Measurements from ENCODE around the gene SARS2. TPM values are rescaled to one million over a fixed set of nuclear protein-coding genes. Genes with fewer than 3 reads are reported as not detected.

Gene SARS2
- total and polyA plus RNA-seq, 4 donors: 15.9 to 19.2 (median 17.1) TPM

DNA sequence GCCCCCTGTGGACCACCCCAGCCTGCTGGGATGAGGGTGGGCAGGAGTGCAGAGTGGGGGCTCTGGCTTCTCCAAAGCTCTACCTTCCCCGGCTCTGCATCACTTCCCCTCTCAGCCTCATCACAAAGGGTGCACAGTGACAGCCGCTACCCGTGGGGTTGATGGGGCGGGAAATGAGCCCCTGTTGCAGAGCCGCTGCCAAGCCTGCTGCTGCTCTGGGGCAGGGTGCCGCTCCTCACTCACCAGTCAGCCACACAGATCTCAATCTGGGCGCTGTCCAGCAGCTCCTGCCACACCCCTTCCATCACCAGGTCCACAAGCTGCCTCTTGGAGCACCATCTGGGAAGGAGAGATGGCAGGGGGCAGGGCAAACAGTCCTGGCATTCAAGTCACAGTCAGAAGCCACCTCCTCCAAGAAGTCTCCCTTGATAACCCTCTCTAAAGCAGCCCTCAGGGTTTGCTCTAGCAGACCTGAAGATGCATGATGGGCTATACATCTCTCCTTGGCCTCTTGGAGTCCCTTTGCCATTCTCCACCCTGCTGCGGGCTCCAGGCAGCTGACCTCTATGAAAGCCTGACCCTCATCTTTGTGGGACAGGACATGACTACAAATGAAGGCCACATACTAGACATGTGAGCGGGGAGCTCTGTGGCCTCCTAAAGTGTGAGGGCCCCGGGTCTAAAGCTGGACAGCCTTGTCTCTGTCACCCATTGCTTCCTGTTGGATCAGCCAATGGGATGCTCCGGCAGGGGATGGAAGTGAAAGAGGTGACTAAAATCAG lies 15.9 kb upstream of the SARS2 start:
- WGBS: 86% methylated on average over 11 of the region's 11 CpGs
- peaks cover 0 to 4% (median 0%) of the 10 kb centered on the region in 4 donors for H3K4me1 ChIP-seq (ENCODE audit: control insufficient read depth in 4 of 4, insufficient read depth in 4 of 4, low read length in 3 of 4)
- H3K9me3 ChIP-seq (ENCODE audit: control insufficient read depth in 4 of 4, low read length in 3 of 4): no peaks in the 10 kb centered on the region
- no peak for TF ChIP-seq SP1 (IDR thresholded peaks at IDR 0.05)
- no peak overlapping the region for H3K4me3 ChIP-seq (ENCODE audit: low read depth in 1 of 3, low read length in 3 of 3)
- H3K27ac ChIP-seq (ENCODE audit: low read depth in 1 of 2, low read length in 2 of 2): no peak overlapping the region
- peaks cover 0 to 24% (median 18%) of the 10 kb centered on the region in 4 donors for H3K36me3 ChIP-seq (ENCODE audit: control insufficient read depth in 4 of 4, insufficient read depth in 3 of 4, low read depth in 1 of 4, low read length in 3 of 4)
- H3K9ac ChIP-seq (ENCODE audit: low read depth in 1 of 2, low read length in 2 of 2): no peak overlapping the region
- DNase-seq (ENCODE audit: low spot score): no peak
- no peaks in the 10 kb centered on the region for H3K27me3 ChIP-seq (ENCODE audit: control insufficient read depth in 4 of 4, insufficient read depth in 4 of 4, low read length in 3 of 4)

DNA sequence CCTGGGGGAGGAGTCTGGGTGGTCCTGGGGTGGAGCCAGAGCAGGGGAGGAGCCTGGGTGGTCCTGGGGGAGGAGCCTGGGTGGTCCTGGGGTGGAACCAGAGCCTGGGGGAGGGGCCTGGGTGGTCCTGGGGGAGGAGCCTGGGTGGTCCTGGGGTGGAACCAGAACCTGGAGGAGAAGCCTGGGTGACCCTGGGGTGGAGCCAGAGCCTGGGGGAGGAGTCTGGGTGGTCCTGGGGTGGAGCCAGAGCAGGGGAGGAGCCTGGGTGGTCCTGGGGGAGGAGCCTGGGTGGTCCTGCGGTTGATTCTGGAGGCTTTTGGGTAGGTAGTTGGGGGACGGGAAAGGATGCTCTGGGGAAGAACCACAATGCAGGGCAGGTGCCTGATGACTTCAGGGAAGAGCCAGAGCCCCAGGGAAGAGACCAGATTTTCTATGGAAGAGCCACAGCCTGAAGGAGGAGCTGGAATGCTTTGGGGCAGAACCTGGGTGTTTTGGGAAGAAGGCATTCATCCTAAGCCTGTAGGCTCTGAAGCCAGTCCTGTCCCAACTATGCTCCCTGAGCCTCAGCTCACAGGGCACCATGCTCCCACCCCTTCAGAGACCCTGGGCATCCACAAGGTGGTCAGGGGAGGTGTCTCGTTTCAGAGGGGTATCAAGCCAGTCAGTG lies 15.1 kb upstream of the SARS2 start:
- peaks cover 0 to 4% (median 0%) of the 10 kb centered on the region in 4 donors for H3K4me1 ChIP-seq (ENCODE audit: control insufficient read depth in 4 of 4, insufficient read depth in 4 of 4, low read length in 3 of 4)
- TF ChIP-seq, protein P1, sequence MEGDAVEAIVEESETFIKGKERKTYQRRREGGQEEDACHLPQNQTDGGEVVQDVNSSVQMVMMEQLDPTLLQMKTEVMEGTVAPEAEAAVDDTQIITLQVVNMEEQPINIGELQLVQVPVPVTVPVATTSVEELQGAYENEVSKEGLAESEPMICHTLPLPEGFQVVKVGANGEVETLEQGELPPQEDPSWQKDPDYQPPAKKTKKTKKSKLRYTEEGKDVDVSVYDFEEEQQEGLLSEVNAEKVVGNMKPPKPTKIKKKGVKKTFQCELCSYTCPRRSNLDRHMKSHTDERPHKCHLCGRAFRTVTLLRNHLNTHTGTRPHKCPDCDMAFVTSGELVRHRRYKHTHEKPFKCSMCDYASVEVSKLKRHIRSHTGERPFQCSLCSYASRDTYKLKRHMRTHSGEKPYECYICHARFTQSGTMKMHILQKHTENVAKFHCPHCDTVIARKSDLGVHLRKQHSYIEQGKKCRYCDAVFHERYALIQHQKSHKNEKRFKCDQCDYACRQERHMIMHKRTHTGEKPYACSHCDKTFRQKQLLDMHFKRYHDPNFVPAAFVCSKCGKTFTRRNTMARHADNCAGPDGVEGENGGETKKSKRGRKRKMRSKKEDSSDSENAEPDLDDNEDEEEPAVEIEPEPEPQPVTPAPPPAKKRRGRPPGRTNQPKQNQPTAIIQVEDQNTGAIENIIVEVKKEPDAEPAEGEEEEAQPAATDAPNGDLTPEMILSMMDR (IDR thresholded peaks at IDR 0.05; ENCODE audit: low read depth, low read length, missing input control): no peak
- no peak for TF ChIP-seq FOXA2 (IDR thresholded peaks at IDR 0.05)
- TF ChIP-seq, protein P2, sequence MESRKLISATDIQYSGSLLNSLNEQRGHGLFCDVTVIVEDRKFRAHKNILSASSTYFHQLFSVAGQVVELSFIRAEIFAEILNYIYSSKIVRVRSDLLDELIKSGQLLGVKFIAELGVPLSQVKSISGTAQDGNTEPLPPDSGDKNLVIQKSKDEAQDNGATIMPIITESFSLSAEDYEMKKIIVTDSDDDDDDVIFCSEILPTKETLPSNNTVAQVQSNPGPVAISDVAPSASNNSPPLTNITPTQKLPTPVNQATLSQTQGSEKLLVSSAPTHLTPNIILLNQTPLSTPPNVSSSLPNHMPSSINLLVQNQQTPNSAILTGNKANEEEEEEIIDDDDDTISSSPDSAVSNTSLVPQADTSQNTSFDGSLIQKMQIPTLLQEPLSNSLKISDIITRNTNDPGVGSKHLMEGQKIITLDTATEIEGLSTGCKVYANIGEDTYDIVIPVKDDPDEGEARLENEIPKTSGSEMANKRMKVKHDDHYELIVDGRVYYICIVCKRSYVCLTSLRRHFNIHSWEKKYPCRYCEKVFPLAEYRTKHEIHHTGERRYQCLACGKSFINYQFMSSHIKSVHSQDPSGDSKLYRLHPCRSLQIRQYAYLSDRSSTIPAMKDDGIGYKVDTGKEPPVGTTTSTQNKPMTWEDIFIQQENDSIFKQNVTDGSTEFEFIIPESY (IDR thresholded peaks at IDR 0.05): no peak
- no peak for TF ChIP-seq FOXA1 (IDR thresholded peaks at IDR 0.05)
- no peak for TF ChIP-seq JUND (IDR thresholded peaks at IDR 0.05)
- no peak for TF ChIP-seq RAD21 (IDR thresholded peaks at IDR 0.05)
- no peak for TF ChIP-seq EGR1 (IDR thresholded peaks at IDR 0.05; ENCODE audit: low read depth in 2 of 2)
- TF ChIP-seq TAF1 (conservative IDR thresholded peaks at IDR 0.05): no peak
- TF ChIP-seq GABPA (IDR thresholded peaks at IDR 0.05 in 1 of 2, conservative IDR thresholded peaks at IDR 0.05 in 1 of 2): no peak
- TF ChIP-seq SP1 (IDR thresholded peaks at IDR 0.05): no peak
- TF ChIP-seq, protein P3, sequence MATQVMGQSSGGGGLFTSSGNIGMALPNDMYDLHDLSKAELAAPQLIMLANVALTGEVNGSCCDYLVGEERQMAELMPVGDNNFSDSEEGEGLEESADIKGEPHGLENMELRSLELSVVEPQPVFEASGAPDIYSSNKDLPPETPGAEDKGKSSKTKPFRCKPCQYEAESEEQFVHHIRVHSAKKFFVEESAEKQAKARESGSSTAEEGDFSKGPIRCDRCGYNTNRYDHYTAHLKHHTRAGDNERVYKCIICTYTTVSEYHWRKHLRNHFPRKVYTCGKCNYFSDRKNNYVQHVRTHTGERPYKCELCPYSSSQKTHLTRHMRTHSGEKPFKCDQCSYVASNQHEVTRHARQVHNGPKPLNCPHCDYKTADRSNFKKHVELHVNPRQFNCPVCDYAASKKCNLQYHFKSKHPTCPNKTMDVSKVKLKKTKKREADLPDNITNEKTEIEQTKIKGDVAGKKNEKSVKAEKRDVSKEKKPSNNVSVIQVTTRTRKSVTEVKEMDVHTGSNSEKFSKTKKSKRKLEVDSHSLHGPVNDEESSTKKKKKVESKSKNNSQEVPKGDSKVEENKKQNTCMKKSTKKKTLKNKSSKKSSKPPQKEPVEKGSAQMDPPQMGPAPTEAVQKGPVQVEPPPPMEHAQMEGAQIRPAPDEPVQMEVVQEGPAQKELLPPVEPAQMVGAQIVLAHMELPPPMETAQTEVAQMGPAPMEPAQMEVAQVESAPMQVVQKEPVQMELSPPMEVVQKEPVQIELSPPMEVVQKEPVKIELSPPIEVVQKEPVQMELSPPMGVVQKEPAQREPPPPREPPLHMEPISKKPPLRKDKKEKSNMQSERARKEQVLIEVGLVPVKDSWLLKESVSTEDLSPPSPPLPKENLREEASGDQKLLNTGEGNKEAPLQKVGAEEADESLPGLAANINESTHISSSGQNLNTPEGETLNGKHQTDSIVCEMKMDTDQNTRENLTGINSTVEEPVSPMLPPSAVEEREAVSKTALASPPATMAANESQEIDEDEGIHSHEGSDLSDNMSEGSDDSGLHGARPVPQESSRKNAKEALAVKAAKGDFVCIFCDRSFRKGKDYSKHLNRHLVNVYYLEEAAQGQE (IDR thresholded peaks at IDR 0.05): no peak
- TF ChIP-seq, protein P4, sequence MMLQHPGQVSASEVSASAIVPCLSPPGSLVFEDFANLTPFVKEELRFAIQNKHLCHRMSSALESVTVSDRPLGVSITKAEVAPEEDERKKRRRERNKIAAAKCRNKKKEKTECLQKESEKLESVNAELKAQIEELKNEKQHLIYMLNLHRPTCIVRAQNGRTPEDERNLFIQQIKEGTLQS (IDR thresholded peaks at IDR 0.05): no peak
- no peaks in the 10 kb centered on the region for H3K27me3 ChIP-seq (ENCODE audit: control insufficient read depth in 4 of 4, insufficient read depth in 4 of 4, low read length in 3 of 4)
- DNase-seq (ENCODE audit: low spot score): no peak
- 91% methylated on average over 3 of the region's 3 CpGs for WGBS
- no peaks in the 10 kb centered on the region for H3K9me3 ChIP-seq (ENCODE audit: control insufficient read depth in 4 of 4, low read length in 3 of 4)
- H3K36me3 ChIP-seq (ENCODE audit: control insufficient read depth in 4 of 4, insufficient read depth in 3 of 4, low read depth in 1 of 4, low read length in 3 of 4): peaks cover 0 to 24% (median 18%) of the 10 kb centered on the region in 4 donors
- no peak overlapping the region for H3K27ac ChIP-seq (ENCODE audit: low read depth in 1 of 2, low read length in 2 of 2)
- H3K4me3 ChIP-seq (ENCODE audit: low read depth in 1 of 3, low read length in 3 of 3): no peak overlapping the region
- no peak overlapping the region for H3K9ac ChIP-seq (ENCODE audit: low read depth in 1 of 2, low read length in 2 of 2)
